GM12873 (cell line): ENCODE results near the gene DSCAM.

ENCODE experiments used
- TF ChIP-seq, protein P1 (sequence below): IDR thresholded peaks from 2 replicates; pipeline ENCODE4 v1.5.1; 2012; ENCODE audit warnings: low read depth, mild to moderate bottlenecking, moderate library complexity, low read length, control low read depth; ENCODE audit not compliant: insufficient read depth; ENCODE audit errors: missing control alignments

DSCAM gene

DNA sequence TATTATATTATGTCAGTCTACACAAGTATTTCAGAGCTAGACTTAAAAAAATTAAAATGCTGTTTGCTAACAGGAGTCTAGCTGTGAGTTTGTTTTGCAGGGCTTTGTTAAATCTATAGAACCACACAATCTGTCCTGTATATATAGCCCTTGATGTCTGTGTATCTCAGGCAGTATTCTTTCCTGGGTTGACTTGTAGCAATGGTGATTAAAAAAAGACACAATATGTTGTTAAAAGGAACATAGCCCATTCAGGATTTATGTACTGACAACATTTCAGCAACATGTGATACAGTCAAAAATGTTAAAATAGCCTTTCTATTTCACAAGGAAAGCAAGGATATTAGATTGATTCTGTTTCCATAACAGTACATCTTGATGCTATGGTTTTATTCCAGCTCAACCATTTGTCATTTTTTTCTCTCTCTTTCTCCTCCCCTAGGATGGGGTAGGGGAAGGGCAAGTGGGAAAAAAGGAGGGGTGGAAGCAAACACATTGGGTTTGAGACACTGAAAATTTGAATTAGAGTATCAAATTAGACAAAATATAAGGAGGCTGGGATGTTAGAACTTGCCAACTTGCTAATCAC, 139.2 kb downstream of the DSCAM start:
- TF ChIP-seq, protein P1, sequence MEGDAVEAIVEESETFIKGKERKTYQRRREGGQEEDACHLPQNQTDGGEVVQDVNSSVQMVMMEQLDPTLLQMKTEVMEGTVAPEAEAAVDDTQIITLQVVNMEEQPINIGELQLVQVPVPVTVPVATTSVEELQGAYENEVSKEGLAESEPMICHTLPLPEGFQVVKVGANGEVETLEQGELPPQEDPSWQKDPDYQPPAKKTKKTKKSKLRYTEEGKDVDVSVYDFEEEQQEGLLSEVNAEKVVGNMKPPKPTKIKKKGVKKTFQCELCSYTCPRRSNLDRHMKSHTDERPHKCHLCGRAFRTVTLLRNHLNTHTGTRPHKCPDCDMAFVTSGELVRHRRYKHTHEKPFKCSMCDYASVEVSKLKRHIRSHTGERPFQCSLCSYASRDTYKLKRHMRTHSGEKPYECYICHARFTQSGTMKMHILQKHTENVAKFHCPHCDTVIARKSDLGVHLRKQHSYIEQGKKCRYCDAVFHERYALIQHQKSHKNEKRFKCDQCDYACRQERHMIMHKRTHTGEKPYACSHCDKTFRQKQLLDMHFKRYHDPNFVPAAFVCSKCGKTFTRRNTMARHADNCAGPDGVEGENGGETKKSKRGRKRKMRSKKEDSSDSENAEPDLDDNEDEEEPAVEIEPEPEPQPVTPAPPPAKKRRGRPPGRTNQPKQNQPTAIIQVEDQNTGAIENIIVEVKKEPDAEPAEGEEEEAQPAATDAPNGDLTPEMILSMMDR: no peak

DNA sequence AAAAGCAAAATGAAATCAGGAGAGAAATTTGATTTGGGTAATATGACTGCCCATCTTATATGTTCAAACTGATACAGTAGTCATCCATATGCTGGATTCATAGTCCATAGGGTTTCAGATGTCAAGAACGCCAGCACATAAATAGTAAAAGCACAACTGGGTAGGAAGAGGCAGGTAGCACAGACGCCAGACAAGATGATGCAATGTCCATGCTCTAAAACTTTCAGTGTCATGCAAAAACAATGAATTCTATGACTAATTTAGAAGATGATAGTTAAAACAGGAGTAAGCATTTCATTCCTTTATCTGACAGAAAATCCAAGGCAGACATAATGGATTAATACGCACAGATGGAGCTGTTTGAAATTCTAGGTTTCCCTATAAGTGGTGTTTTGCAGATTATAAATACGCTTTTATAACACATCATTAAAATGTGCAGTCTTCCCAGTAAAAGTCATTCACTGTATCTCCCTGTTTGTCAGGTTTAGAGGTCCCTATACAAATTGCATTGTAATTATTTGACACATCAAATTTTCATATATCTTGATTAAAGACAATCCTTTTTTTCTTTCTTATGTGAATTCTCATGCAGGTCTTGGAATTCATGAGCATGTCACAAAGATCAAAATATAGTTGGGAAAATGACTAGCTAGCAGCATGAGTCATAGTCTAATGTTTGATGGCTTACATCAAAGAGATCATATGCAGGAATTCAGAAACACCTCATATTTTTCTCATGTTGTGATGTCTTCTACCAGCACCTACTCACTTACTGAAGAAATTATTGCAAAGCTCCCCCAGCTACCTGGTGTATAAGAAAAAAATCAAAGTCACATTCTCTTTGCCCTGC, 139.9 kb downstream of the DSCAM start:
- TF ChIP-seq, protein P1: no peak

DNA sequence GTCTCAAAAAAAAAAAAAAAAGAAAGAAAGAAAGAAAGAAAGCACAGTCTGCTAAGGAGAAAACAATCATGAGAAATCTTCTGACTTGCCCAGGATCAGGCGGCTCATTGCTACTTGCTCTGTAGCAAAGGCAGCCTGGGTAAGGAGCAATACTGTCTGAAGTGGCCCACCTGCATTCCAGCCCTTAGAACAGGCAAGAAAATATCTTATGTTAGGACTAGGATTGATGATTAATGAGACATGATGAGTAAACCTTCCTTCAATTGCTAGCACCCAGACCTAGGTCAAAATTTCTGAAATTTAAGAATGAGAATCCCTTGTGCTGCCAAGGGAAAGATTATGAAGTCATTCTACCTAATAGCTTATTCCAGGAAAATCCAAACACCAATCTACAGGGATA, 140.8 kb downstream of the DSCAM start:
- TF ChIP-seq, protein P1: no peak

DNA sequence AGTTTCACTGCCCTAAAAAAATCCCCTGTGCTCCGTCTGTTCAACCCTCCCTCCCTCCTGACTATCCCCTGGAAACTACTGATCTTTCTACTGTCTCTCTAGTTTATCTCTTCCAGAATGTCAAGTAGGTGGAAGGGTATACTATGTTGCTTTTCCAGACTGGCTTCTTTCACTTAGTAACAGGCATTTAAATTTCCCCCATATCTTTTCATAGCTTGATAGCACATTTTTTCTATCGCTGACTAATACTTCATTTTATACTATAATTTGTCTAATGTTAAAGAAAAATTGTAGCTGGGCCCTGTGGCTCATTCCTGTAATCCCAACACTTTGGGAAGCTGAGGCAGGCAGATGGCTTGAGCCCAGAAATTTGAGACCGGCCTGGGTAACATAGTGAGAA, 142.8 kb downstream of the DSCAM start:
- TF ChIP-seq, protein P1: no peak

DNA sequence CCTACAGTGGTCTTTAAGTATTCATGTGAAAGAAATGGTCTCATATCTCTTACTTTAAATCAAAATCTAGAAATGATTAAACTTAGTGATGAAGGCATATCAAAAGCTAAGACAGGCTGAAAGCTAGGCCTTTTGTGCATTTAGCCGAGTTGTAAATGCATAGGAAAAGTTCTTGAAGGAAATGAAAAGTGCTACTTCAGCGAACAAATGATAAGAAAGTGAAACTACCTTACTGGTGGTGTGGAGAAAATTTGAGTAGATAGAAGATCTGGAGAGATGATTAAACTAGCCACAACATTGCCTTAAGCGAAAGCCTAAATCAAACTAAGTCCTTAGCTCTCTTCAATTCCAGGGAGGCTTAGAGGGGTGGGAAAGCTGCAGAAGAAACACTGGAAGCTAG, 147.6 kb downstream of the DSCAM start:
- TF ChIP-seq, protein P1: no peak

DNA sequence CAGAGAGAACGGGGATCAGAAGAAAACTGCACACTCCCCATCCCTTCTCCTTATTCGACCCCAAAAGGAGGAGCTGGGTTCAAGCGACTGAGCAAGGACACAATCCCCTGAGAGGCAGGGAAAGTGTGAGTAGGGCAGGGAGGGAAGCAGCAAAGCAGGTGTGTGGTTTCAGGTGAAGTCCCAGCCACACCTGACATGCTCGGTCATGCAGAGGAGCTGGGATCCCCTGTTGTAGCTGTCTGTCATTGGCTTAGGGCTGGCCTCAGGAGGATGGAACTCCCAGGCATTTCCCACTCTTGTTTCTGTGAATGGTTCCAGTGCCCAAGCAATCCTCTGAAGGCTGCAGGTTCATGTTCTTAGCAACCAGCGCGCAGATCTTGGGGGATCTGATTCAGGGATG, 150.7 kb downstream of the DSCAM start:
- TF ChIP-seq, protein P1: no peak

DNA sequence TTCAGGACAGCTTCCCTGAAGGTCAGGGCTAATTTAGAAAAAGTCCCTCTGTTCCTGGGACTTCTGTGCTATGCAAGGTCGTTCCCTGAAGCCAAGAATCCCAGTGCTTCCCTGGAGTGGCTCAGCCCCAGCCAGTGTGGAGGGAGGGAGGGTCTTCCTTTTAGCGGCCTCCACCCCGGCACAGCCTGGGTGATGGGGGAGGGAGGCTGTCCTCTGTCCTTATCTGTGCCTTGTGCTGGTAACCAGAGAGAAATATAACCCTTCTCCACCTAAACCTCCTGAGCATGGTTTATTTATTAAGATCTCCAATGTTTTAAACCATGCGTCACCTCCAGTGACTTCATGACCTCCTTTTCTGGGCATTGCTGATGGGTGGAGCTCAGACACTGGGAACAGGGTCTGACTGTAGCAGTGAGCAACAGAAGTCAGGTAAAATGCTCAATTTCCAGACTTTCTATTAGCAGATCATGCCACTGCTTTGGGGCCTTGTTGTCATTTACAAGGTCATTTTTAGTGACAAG, 157.1 kb downstream of the DSCAM start:
- TF ChIP-seq, protein P1: no peak
